Measurements from ENCODE around the gene NTRK3.

NTRK3 gene

DNA sequence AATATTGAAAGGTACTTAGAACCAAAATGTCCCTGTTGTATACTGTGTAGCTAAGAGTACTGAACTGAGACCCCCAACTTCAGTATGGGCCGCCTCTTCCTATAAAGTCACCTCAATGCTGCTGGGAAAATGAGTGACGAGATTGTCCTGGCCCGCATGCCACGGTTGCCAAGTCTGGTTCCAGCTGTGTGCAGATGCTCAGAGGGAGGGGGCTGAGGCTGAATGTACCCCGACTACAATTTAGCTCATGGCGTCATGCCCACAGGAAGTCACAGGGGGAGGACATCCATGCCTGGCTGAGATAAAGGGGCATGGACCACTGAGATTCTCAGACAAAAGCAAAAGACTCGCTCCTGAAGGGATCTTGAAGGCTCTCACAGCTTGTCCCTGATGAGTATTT, 271.1 kb downstream of the NTRK3 start (continued):
- TF ChIP-seq, protein P1, sequence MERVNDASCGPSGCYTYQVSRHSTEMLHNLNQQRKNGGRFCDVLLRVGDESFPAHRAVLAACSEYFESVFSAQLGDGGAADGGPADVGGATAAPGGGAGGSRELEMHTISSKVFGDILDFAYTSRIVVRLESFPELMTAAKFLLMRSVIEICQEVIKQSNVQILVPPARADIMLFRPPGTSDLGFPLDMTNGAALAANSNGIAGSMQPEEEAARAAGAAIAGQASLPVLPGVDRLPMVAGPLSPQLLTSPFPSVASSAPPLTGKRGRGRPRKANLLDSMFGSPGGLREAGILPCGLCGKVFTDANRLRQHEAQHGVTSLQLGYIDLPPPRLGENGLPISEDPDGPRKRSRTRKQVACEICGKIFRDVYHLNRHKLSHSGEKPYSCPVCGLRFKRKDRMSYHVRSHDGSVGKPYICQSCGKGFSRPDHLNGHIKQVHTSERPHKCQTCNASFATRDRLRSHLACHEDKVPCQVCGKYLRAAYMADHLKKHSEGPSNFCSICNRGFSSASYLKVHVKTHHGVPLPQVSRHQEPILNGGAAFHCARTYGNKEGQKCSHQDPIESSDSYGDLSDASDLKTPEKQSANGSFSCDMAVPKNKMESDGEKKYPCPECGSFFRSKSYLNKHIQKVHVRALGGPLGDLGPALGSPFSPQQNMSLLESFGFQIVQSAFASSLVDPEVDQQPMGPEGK (CRISPR knock-in tag; IDR thresholded peaks at IDR 0.05; ENCODE audit: borderline replicate concordance), result no peak
- TF ChIP-seq PPARA (CRISPR knock-in tag; IDR thresholded peaks at IDR 0.05; ENCODE audit: borderline replicate concordance) (no peak), ZNF565 (CRISPR knock-in tag; conservative IDR thresholded peaks at IDR 0.05; ENCODE audit: low read depth) (no peak), OSR1 (CRISPR knock-in tag; IDR thresholded peaks at IDR 0.05) (no peak), ISL1 (CRISPR knock-in tag; IDR thresholded peaks at IDR 0.05) (no peak), BACH2 (CRISPR knock-in tag; IDR thresholded peaks at IDR 0.05; ENCODE audit: borderline replicate concordance) (no peak), ZFP30 (CRISPR knock-in tag; IDR thresholded peaks at IDR 0.05) (no peak), ZNF8 (CRISPR knock-in tag; IDR thresholded peaks at IDR 0.05) (no peak)

DNA sequence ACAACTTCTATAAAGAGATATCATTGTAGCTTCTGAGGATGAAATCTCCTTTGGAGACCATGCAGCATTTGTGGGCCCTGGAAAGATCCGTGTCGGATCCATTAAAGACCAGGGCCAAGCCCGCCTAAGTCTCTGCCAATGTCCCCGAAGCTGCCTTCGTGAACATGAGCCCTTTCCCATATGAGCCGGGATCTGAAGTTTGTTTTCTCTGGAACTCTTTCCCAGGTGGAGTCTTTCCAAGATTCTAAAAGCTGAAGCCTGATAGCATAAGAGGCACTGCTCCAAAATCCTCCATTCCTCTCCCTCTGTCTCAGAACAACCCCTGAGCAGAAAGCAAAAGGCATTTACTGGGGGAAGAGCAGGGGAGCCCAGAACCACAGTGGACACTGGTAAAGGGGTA, 274.6 kb downstream of the NTRK3 start:
- TF ChIP-seq, protein P2, sequence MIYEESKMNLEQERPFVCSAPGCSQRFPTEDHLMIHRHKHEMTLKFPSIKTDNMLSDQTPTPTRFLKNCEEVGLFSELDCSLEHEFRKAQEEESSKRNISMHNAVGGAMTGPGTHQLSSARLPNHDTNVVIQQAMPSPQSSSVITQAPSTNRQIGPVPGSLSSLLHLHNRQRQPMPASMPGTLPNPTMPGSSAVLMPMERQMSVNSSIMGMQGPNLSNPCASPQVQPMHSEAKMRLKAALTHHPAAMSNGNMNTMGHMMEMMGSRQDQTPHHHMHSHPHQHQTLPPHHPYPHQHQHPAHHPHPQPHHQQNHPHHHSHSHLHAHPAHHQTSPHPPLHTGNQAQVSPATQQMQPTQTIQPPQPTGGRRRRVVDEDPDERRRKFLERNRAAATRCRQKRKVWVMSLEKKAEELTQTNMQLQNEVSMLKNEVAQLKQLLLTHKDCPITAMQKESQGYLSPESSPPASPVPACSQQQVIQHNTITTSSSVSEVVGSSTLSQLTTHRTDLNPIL (CRISPR knock-in tag; IDR thresholded peaks at IDR 0.05; ENCODE audit: low read depth), result no peak
- no peak for TF ChIP-seq PPARA (CRISPR knock-in tag; IDR thresholded peaks at IDR 0.05; ENCODE audit: borderline replicate concordance)
- no peak for ATAC-seq

DNA sequence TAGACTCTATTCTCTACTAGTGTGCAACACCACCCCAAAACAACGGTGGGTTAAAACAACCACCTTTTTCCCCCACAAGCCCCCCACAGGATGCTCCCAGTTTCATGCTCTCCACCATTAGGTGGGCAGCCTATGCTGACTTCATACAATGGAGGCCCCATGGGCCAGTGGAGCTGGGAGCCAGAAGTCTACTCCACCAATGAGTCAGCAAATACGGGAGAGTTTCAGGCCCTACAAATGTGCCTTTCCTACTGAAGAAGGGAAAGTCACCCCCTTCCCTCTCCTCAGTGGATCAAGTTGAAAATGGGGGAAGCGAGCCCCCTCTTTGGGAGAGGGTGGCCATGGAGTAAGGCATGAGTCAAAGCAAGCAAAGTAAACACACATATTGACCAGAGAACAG, 278.6 kb downstream of the NTRK3 start:
- TF ChIP-seq ISL1 (CRISPR knock-in tag; IDR thresholded peaks at IDR 0.05), result no peak
- TF ChIP-seq ZFP30 (CRISPR knock-in tag; IDR thresholded peaks at IDR 0.05), result no peak
- TF ChIP-seq, protein P1 (CRISPR knock-in tag; IDR thresholded peaks at IDR 0.05; ENCODE audit: borderline replicate concordance), result no peak
- TF ChIP-seq, protein P3, sequence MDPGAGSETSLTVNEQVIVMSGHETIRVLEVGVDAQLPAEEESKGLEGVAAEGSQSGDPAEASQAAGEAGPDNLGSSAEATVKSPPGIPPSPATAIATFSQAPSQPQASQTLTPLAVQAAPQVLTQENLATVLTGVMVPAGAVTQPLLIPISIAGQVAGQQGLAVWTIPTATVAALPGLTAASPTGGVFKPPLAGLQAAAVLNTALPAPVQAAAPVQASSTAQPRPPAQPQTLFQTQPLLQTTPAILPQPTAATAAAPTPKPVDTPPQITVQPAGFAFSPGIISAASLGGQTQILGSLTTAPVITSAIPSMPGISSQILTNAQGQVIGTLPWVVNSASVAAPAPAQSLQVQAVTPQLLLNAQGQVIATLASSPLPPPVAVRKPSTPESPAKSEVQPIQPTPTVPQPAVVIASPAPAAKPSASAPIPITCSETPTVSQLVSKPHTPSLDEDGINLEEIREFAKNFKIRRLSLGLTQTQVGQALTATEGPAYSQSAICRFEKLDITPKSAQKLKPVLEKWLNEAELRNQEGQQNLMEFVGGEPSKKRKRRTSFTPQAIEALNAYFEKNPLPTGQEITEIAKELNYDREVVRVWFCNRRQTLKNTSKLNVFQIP (CRISPR knock-in tag; IDR thresholded peaks at IDR 0.05; ENCODE audit: borderline replicate concordance, low read depth), result no peak
- no peak for TF ChIP-seq ZC3H10 (CRISPR knock-in tag; IDR thresholded peaks at IDR 0.05)
- TF ChIP-seq ZFP3 (CRISPR knock-in tag; IDR thresholded peaks at IDR 0.05), result no peak
- no peak for TF ChIP-seq CSDC2 (CRISPR knock-in tag; IDR thresholded peaks at IDR 0.05)
- no peak for TF ChIP-seq ESRRG (CRISPR knock-in tag; IDR thresholded peaks at IDR 0.05)
- no peak for TF ChIP-seq TCF4 (CRISPR knock-in tag; IDR thresholded peaks at IDR 0.05; ENCODE audit: borderline replicate concordance)
- TF ChIP-seq PPARA (CRISPR knock-in tag; IDR thresholded peaks at IDR 0.05; ENCODE audit: borderline replicate concordance), result no peak
- TF ChIP-seq, protein P4, sequence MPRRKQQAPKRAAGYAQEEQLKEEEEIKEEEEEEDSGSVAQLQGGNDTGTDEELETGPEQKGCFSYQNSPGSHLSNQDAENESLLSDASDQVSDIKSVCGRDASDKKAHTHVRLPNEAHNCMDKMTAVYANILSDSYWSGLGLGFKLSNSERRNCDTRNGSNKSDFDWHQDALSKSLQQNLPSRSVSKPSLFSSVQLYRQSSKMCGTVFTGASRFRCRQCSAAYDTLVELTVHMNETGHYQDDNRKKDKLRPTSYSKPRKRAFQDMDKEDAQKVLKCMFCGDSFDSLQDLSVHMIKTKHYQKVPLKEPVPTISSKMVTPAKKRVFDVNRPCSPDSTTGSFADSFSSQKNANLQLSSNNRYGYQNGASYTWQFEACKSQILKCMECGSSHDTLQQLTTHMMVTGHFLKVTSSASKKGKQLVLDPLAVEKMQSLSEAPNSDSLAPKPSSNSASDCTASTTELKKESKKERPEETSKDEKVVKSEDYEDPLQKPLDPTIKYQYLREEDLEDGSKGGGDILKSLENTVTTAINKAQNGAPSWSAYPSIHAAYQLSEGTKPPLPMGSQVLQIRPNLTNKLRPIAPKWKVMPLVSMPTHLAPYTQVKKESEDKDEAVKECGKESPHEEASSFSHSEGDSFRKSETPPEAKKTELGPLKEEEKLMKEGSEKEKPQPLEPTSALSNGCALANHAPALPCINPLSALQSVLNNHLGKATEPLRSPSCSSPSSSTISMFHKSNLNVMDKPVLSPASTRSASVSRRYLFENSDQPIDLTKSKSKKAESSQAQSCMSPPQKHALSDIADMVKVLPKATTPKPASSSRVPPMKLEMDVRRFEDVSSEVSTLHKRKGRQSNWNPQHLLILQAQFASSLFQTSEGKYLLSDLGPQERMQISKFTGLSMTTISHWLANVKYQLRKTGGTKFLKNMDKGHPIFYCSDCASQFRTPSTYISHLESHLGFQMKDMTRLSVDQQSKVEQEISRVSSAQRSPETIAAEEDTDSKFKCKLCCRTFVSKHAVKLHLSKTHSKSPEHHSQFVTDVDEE (CRISPR knock-in tag; IDR thresholded peaks at IDR 0.05), result no peak
- TF ChIP-seq OSR1 (CRISPR knock-in tag; IDR thresholded peaks at IDR 0.05), result no peak
- no peak for ATAC-seq

DNA sequence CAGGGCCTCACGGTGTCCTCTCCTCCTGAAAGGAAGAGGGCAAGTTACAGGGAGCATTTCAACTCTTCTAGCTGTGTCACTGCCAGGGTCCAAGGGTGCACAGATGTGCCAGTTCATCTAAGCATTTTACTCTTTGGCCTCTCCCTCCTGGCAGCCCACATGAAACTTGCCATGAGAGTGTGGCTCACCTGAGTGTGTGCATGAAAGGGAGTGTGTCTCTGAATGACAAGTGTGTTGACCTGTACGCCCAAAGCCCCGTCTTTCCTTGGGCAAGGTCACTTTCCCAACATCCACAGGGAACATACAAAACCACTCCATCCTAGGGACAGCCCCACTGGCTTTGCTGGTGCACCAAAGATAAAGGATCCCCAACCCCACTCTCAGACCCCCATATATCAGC, 280.0 kb downstream of the NTRK3 start:
- ATAC-seq, result no peak
- TF ChIP-seq CSDC2 (CRISPR knock-in tag; IDR thresholded peaks at IDR 0.05) (no peak), TOX (CRISPR knock-in tag; IDR thresholded peaks at IDR 0.05; ENCODE audit: borderline replicate concordance) (no peak), ZFP3 (CRISPR knock-in tag; IDR thresholded peaks at IDR 0.05) (no peak), SNAI2 (CRISPR knock-in tag; IDR thresholded peaks at IDR 0.05) (no peak), OSR1 (CRISPR knock-in tag; IDR thresholded peaks at IDR 0.05) (no peak), ESRRG (CRISPR knock-in tag; IDR thresholded peaks at IDR 0.05) (no peak)
- TF ChIP-seq, protein P2 (CRISPR knock-in tag; IDR thresholded peaks at IDR 0.05; ENCODE audit: low read depth), result no peak
- TF ChIP-seq, protein P4 (CRISPR knock-in tag; IDR thresholded peaks at IDR 0.05), result no peak
- TF ChIP-seq, protein P1 (CRISPR knock-in tag; IDR thresholded peaks at IDR 0.05; ENCODE audit: borderline replicate concordance), result no peak

Measured in SK-N-SH treated with all-trans-retinoic acid at 6 μM for 48 hours (cell line).